HG03469 (cell line): Measurements from ENCODE around the gene TFAM.

ENCODE experiments used
- ATAC-seq: cut with Tn5 transposase; IDR thresholded peaks from one replicate; pipeline ENCODE4 v1.9.1; 2021; ENCODE audit warnings: mild to moderate bottlenecking, moderate library complexity, moderate number of reproducible peaks; ENCODE audit not compliant: unreplicated experiment

Gene TFAM

GRCh38 chr10:58384999-58385783 is at the start of gene TFAM:
TSS of gene TFAM (plus strand) at chr10:58385410. CDS start at chr10:58385548, 138 bp downstream.
- peak; percentile 69 for ATAC-seq

DNA sequence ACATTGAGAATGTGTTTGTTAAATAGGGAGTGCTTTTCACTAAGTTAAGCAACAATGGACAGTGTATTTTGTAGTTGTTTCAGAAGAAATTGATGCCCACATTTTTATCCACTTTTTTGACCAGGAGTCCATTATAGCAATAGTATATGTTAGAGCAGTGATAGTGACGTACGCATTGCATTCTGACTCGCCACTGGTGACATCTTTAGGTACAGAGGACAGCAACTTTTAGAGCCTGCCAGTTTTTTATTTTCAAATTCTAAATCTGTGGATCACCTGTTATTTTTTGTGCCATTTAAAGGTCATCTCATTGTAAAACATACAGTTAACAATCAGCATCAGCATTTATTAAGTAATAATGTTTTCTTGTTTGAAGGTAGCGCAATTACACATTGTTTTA is 49.0 kb upstream of the TFAM start:
- no peak for ATAC-seq

DNA sequence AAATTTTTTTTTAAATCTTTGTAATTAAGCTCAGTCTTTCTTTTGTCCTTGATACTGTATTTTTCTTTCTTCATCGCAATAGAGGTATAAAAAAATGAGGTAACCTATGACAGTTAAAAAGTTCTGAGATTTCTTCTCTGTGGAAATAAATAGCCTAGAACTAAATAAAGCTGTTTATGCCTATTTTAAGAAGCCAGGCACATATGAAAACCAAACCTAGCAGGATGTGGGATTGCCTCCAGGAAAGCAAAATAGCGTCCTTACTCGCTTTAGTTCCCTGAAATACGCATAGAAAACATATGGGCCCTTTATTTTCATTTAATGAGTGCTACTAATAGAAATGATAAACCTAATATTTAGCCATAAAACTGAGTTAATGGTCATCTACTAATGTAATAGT is 43.8 kb upstream of the TFAM start:
- no peak for ATAC-seq

GRCh38 chr10:58341947-58342346 is 43.3 kb upstream of the TFAM start:
- no peak for ATAC-seq

DNA sequence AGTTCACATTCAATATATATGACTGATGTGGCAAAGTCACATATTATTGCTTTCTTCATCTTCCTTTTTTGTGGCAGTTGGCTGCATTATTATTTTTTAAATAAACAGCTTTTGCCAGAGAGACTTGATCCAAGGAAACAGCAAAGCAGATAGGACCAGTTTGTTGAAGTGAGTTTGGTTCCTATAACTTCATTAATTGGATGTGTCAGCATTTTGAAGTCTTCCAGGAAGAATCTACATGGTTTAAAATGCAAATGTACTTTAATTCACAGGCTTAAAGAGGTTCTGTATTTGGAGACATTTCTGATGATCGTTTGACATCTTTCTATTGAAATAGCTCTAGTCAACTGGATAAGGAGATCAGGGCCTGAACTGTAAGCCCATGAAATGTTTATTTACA is 37.2 kb upstream of the TFAM start:
- ATAC-seq = no peak

DNA sequence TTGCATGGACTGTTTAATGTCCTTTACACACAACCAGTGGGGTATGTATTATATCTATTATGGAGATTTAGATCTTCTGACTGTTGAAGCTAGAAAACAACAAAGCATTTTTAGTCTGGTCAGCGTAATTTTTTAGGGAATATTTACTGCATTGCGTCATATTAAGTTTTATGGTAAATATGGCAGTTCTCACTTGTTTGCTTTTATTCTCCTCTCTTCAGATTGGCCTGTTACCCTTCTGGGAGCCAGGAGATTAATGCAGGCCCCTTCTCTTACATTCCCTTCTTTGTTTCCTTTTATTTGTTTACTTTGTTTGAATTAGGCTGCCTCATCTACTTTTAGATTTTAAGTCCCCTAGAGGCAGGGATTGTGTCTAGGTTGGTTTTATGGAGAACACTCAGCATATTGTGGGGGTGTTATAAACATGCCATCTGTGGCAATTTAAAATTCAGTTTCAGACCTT is 36.6 kb upstream of the TFAM start:
- ATAC-seq = no peak

DNA sequence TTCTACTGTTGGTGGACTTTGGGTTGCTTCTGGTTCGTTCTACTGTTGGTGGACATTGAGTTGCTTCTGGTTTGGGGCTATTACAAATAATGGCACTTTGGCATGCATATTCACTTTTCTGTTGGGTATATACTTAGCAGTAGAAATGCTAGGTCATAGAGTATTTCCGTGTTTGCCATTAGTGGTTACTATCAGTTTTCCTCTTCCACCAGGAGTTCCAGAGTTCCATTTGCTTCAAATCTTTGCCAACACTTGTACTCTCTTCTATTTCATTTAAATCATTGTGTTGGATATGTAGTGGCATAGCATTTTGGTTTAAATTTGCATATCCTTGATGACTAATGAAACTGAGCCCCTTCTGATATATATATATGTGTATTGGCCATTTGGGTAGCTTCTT is 35.2 kb upstream of the TFAM start:
- no peak for ATAC-seq

GRCh38 chr10:58350619-58351323 is 34.4 kb upstream of the TFAM start:
- ATAC-seq = no peak

DNA sequence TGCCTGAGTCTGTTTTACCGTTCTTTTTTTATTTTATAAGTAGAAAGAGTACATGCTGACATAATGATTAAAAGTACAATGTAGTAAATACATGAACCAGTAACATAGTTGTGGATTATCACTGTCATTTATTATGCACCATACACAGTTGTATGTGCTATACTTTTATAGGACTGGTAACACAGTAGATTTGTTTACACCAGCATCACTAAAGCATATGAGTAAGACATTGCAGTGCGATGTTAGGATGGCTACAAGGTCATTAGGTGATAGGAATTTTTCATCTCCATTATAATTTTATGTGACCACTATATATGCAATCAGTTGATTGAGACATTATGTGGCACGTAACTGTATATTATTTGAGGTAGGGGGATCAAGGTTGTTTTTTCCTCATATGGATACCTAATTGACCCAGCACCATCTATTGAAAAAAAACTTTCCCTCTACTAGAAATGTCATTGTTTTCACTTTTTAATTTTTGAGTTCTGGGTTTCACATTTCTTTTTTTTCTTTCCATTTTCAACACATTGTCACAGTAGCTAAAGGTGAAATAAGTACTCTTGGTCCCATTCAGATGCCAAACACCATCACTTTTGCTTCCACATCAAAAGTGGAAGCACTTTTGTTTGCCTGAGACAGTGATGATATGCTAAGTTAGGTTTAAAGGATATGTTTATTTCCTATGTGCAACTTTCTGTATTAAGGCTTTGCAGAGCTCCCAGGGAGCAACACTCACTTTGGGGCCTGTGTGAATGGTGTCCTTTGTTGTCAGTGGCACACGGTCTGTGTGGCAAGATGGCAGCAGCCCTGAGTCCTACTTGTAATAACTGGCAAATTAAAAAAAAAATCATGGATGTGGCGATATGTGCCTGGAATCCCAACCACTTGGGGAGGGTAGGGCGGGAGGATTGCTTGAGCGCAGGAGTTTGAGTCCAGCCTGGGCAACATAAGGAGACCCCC is 33.3 kb upstream of the TFAM start:
- ATAC-seq = no peak

DNA sequence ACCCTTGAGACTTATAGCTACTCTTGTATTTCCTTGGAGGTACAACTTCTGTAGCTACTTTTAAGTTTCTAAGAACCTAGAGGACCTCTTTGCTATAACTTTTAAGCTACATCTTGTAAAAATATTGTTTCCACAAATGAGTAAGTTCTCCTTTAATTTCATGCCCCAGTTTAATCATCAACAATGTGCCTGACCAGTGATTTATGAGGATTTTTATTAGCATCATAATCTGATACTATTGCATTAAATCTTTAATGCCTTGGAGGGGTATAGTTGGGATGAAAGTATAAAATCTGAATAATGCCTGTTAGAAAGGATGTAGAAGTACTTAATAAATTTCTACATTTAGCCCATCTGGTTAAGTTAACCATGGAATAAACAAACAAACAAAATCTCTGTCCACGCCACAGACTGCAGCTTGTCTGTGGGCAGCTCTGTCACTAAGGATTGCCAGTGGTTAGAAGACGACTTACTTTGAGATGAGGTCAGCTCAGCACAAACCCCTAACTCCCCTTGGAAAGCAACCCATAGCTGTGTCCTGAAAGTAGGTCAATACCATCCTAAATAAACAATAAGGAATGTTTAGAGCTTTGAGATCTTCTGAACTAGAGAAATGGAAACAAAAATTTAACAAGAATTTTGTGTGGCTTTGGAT is 32.1 kb upstream of the TFAM start:
- ATAC-seq = no peak

GRCh38 chr10:58356756-58357155 is 28.5 kb upstream of the TFAM start:
- ATAC-seq = no peak

DNA sequence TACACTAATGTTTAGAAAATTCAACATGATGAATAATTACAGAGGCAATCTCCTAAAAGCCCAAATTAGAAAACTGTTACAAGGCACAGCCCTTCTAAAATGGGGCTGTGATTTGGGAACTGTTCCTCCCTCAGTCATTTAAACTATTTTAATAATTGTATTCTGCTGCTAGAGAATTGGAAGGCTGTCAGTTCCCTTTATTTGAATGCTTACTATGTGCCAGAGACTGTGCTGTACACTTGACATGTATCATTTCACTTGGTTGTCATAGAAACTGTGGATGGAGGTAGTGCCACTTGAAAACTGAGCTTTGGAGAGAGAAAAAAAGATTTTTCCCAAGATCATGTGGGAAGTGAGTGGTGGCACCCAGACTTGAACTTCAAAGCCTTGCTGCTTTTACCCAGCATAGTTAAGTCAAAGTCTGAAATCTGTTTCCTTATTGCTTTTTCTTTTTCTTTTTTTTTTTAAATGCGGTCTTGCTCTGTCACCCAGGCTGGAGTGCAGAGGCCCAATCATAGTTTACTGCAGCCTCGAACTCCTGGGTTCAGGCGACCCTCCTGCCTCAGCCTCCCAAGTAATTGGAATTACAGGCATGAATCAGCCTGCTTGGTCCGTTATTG is 26.8 kb upstream of the TFAM start:
- ATAC-seq = no peak

DNA sequence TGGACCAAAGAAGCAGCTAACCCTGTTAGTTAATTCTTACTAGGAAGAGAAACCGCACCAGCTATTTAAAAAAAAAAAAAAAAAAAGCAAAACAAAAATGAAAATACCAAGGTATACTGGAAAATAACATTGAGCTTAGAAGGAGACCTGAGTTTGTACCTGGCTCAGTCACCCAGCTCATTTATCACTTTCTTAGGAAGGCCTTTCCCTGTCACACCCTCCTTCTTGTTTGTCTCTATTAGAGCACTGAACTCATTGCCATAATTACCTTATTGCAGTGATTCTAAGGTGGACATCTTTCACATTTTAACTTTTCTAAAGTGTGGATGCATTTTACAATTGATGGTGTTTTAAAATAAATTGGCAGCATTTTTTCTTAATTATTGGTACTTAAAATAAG is 26.3 kb upstream of the TFAM start:
- ATAC-seq = no peak

- ATAC-seq = no peak
Observed at GRCh38 chr10:58359541-58359940, 25.7 kb upstream of the TFAM start.

DNA sequence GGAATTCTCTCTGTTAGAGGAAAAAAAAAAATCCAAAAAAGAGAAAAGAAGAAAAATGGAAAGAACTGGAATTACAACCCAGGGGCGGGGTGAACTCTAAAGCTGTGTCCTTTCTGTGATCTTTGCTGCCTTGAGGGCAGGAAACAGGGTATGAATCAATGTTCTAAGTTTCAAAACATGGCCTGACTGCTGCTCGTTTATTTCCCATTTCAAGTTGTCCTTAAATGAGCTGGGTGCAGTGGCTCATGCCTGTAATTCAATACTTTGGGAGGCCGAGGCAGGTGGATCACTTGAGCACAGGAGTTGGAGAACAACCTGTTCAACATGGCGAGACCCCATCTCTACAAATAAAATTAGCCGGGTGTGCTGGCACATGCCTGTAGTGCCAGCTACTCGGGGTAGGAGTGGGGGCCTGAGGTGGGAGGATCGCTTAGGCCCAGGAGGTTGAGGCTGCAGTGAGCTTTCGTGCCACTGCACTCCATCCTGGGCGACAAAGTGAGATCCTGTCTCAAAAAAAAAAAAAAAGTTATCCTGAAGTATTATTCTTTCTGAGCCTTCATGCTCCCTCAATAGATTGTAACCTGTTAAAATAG is 24.7 kb upstream of the TFAM start:
- ATAC-seq = no peak

GRCh38 chr10:58361353-58361752 is 23.9 kb upstream of the TFAM start:
- ATAC-seq = no peak

DNA sequence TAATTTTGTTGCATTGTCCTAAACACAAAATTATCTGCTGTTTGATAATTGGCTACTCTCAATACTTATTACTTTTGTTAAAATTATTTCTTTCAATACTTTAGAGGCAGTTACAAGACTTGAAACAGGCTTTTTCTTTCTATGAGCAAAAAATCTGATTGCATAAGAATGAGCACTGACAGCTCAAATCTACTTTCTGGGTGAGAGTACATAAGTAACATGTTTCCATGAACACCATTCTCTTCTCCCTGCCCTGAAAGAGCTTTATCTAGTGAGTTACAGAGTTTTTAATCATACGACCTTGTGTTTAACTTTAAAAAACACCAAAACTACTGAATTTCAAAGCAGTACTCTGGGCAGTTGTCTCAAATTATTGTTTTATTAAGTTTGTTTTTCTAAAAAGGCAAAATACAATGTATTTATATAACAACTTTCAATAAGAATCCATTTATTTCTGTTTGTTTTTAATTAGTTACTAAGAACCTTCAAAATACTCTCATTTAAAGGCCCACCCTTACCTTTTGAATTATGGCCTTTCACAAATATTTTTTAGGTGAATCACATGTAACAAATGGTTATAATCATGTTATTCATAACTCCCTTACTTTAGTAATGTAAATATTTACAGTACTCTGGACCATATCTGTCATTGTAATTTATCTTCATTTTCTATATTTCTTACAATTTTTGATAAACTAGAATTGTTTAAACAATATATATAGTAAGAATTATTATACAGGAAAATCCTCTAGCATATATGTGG is 23.0 kb upstream of the TFAM start:
- no peak for ATAC-seq

- no peak for ATAC-seq
Observed at GRCh38 chr10:58367069-58367468, 18.1 kb upstream of the TFAM start.

DNA sequence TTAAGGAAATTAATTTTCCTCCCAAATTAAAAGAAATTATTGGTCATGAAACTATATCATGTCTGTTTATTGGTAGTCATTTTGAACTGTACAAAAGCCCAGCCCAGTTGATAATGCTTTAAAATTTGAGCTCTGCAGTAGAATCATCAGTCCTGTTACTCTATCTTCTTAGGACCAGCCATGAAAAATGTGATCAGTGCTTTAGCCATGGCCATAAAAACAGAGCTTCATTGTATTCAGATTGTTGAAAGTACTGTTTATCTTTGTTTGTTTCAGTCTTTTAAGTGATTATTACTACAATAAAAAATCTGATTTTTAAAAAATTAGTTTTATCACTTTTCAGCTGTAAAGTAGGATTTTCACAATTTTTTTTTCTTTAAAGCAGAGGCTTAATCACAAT is 13.7 kb upstream of the TFAM start:
- ATAC-seq = no peak
